CD14-positive monocyte (primary cell): ENCODE results near the gene PRAC2. TPM values are rescaled to one million over a fixed set of nuclear protein-coding genes. Genes with fewer than 3 reads are reported as not detected.

Experiments used
- DNase-seq, 3 donors: peaks; one replicate each; pipeline ENCODE4 v3.0.0-alpha.2; 2011 to 2022
- H2AFZ ChIP-seq: 2 replicates; pipeline ENCODE4 v1.6.0; 2012; ENCODE audit warnings: mild to moderate bottlenecking, low read depth, low read length, inconsistent platforms; ENCODE audit not compliant: insufficient read depth, poor library complexity, severe bottlenecking
- H3K27ac ChIP-seq, 2 donors: 1 replicate in 1 of 2; 2 replicates in 1 of 2; pipeline ENCODE4 v1.5.1; 2012 to 2013; ENCODE audit warnings: low read length in 2 of 2, control low read depth in 1 of 2, inconsistent platforms in 1 of 2, low read depth in 1 of 2, mild to moderate bottlenecking in 1 of 2
- H3K27me3 ChIP-seq, 2 donors: one replicate each; pipeline versions ENCODE4 v1.6.0 to v1.6.1; 2011 to 2013; ENCODE audit warnings: low read length in 2 of 2; ENCODE audit not compliant: control insufficient read depth in 2 of 2, insufficient read depth in 2 of 2
- H3K36me3 ChIP-seq, 2 donors: replicated peaks in 1 of 2; 1 replicate in 1 of 2; 2 replicates in 1 of 2; pipeline versions ENCODE4 v1.5.1 to v1.6.1; 2012 to 2013; ENCODE audit warnings: low read length in 2 of 2, control low read depth in 1 of 2, inconsistent platforms in 1 of 2, mild to moderate bottlenecking in 1 of 2; ENCODE audit not compliant: insufficient read depth in 2 of 2, control insufficient read depth in 1 of 2
- H3K4me1 ChIP-seq, 2 donors: 1 replicate in 1 of 2; 2 replicates in 1 of 2; pipeline versions ENCODE4 v1.5.1 to v1.6.1; 2012 to 2013; ENCODE audit warnings: low read length in 2 of 2, control low read depth in 1 of 2, inconsistent platforms in 1 of 2, mild to moderate bottlenecking in 1 of 2, moderate library complexity in 1 of 2; ENCODE audit not compliant: insufficient read depth in 2 of 2, control insufficient read depth in 1 of 2
- H3K4me2 ChIP-seq: replicated peaks from 2 replicates; pipeline ENCODE3; 2012; ENCODE audit warnings: low read length, moderate library complexity, mild to moderate bottlenecking; ENCODE audit not compliant: poor library complexity, severe bottlenecking; ENCODE audit errors: extremely low read depth
- H3K4me3 ChIP-seq, 3 experiments: fragments of 200-600 bp in 1 of 3; sonication (generic) in 1 of 3; replicated peaks in 1 of 3; 1 replicate in 2 of 3; 2 replicates in 1 of 3; pipeline ENCODE4 v1.5.1; 2011 to 2013; ENCODE audit warnings: low read length in 3 of 3, mild to moderate bottlenecking in 3 of 3, control low read depth in 2 of 3, low read depth in 2 of 3, inconsistent platforms in 1 of 3, moderate library complexity in 1 of 3
- H3K79me2 ChIP-seq: 2 replicates; pipeline ENCODE4 v1.6.0; 2012; ENCODE audit warnings: mild to moderate bottlenecking, control low read depth, inconsistent platforms, low read length, moderate library complexity; ENCODE audit not compliant: insufficient read depth
- H3K9ac ChIP-seq: 2 replicates; pipeline ENCODE4 v1.6.0; 2017; ENCODE audit warnings: low read length, mild to moderate bottlenecking; ENCODE audit not compliant: insufficient read depth, poor library complexity, severe bottlenecking
- H3K9me3 ChIP-seq, 2 donors: replicated peaks in 1 of 2; 1 replicate in 1 of 2; 2 replicates in 1 of 2; pipeline versions ENCODE4 v1.5.1 to v1.6.1; 2012 to 2013; ENCODE audit warnings: low read length in 2 of 2, control low read depth in 1 of 2; ENCODE audit not compliant: control insufficient read depth in 1 of 2, insufficient read depth in 1 of 2
- H4K20me1 ChIP-seq: 2 replicates; pipeline ENCODE4 v1.6.0; 2012; ENCODE audit warnings: mild to moderate bottlenecking, low read length, control low read depth, moderate library complexity; ENCODE audit not compliant: insufficient read depth
- H3K27ac Mint-ChIP-seq, 7 donors: one replicate each; pipeline ENCODE4 v1.8.0; 2020; ENCODE audit warnings: mild to moderate bottlenecking in 7 of 7, mixed read lengths in 7 of 7, moderate library complexity in 6 of 7, inconsistent platforms in 2 of 7
- H3K27me3 Mint-ChIP-seq, 3 donors: one replicate each; pipeline ENCODE4 v1.8.0; 2021 to 2022; ENCODE audit warnings: low read depth in 3 of 3, mild to moderate bottlenecking in 3 of 3, mixed read lengths in 3 of 3, moderate library complexity in 3 of 3, inconsistent platforms in 1 of 3
- H3K36me3 Mint-ChIP-seq, 2 donors: one replicate each; pipeline ENCODE4 v1.8.0; 2020; ENCODE audit warnings: mixed read lengths in 2 of 2, inconsistent platforms in 1 of 2, mild to moderate bottlenecking in 1 of 2
- H3K4me1 Mint-ChIP-seq: one replicate; pipeline ENCODE4 v1.8.0; 2020; ENCODE audit warnings: mild to moderate bottlenecking, mixed read lengths
- H3K4me3 Mint-ChIP-seq, 2 donors: one replicate each; pipeline ENCODE4 v1.8.0; 2020; ENCODE audit warnings: mild to moderate bottlenecking in 2 of 2, mixed read lengths in 2 of 2, moderate library complexity in 1 of 2
- H3K9me3 Mint-ChIP-seq, 7 donors: one replicate each; pipeline ENCODE4 v1.8.0; 2020 to 2022; ENCODE audit warnings: mixed read lengths in 7 of 7, mild to moderate bottlenecking in 6 of 7, moderate library complexity in 6 of 7, inconsistent platforms in 2 of 7
- CTCF ChIP-seq: fragments of 200-600 bp; IDR thresholded peaks from one replicate; pipeline ENCODE4 v1.8.0; 2022; ENCODE audit warnings: antibody characterized with exemption, mild to moderate bottlenecking
- WGBS: methylation state at CpG from one replicate; pipeline ENCODE4 v1.1.5; 2013; ENCODE audit warnings: missing lambda C conversion rate; ENCODE audit not compliant: insufficient coverage; 5-methylcytosine and 5-hydroxymethylcytosine counted together
- intact Hi-C, 2 donors: fragments of 100-400 bp; cut with micrococcal nuclease; formaldehyde crosslinking; loops; one replicate each; pipeline versions ENCODE4 v1.15.0 to v1.15.1; 2023
- polyA plus RNA-seq, 3 donors: library from polyadenylated mRNA; depleted of rRNA in 1 of 3; unstranded in 2 of 3; stranded (reverse) in 1 of 3; fragments of 300-500 nt in 2 of 3; fragments of >200 nt in 1 of 3; fragmentation: Illumina TruSeq in 2 of 3; gene quantifications; 1 replicate in 2 of 3; 2 replicates in 1 of 3; pipeline ENCODE4 v1.2.3, GENCODE V29; 2012 to 2021
- small RNA-seq: library from RNA; depleted of rRNA; stranded (forward); fragments of <200 nt; gene quantifications from one replicate; pipeline ENCODE3, GENCODE V24; 2012; ENCODE audit warnings: low read depth; ENCODE audit not compliant: insufficient read length

The PRAC2 gene
- polyA plus RNA-seq, 3 donors = not detected

DNA sequence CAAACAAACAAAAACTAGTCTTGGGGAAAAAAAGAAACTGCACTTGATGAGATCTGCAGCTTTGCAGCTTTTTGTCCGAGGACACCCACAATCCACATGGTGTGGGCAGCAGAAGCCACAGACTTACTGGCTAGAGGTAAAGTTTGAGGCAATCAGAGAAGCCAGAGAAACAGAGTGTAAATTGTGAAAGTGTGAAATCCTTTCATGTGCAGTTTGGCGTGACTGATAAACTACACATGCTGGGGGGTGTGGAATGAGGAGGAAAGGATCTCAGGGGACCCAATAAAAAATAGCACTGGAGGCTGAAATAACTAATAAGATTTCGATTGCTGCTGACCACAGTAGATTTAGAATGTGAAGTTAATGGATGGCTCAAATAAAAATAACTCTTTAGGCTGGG is 48.0 kb downstream of the PRAC2 start:
- H3K4me2 ChIP-seq = no peak overlapping the region
- H3K36me3 Mint-ChIP-seq = no peaks in the 10 kb centered on the region
- H3K9me3 ChIP-seq = no peaks in the 10 kb centered on the region
- TF ChIP-seq CTCF = no peak
- no peak overlapping the region for H3K27ac ChIP-seq
- peaks cover 13 to 14% (median 14%) of the 10 kb centered on the region in 3 donors for H3K27me3 Mint-ChIP-seq
- no peak overlapping the region for H3K27ac Mint-ChIP-seq
- 91% methylated on average over 1 of the region's 3 CpGs for WGBS
- H3K4me3 ChIP-seq = no peak overlapping the region
- peak overlapping the region; percentile 37 for H2AFZ ChIP-seq
- no peak overlapping the region for H3K4me3 Mint-ChIP-seq
- H3K4me1 ChIP-seq = peaks cover 0 to 3% of the 10 kb centered on the region in 2 donors
- no peak for DNase-seq
- H3K4me1 Mint-ChIP-seq = no peaks in the 10 kb centered on the region
- no peaks in the 10 kb centered on the region for H3K36me3 ChIP-seq
- no peaks in the 10 kb centered on the region for H4K20me1 ChIP-seq
- no peak overlapping the region for H3K9ac ChIP-seq
- H3K27me3 ChIP-seq = peaks cover 0 to 4% of the 10 kb centered on the region in 2 donors
- intact Hi-C loops = no loop called here
- peaks cover 0 to 9% (median 5%) of the 10 kb centered on the region in 7 donors for H3K9me3 Mint-ChIP-seq
- H3K79me2 ChIP-seq = no peaks in the 10 kb centered on the region

GRCh38 chr17:48773245-48773644 is 50.3 kb downstream of the PRAC2 start:
- intact Hi-C loops = no loop called here
- H3K36me3 Mint-ChIP-seq = no peaks in the 10 kb centered on the region
- Histone ChIP-seq H3K27me3 (peaks cover 0 to 4% of the 10 kb centered on the region in 2 donors), H3K27ac (no peak overlapping the region), H3K4me1 (peaks cover 0 to 3% of the 10 kb centered on the region in 2 donors), H3K9ac (no peak overlapping the region), H3K4me2 (no peak overlapping the region), H4K20me1 (no peaks in the 10 kb centered on the region), H3K79me2 (no peaks in the 10 kb centered on the region), H3K36me3 (no peaks in the 10 kb centered on the region), H2AFZ (no peak overlapping the region), H3K9me3 (no peaks in the 10 kb centered on the region), H3K4me3 (no peak overlapping the region)
- TF ChIP-seq CTCF = no peak
- H3K4me1 Mint-ChIP-seq = no peaks in the 10 kb centered on the region
- no peak overlapping the region for H3K27ac Mint-ChIP-seq
- H3K4me3 Mint-ChIP-seq = no peak overlapping the region
- peaks cover 13 to 24% (median 23%) of the 10 kb centered on the region in 3 donors for H3K27me3 Mint-ChIP-seq
- WGBS = 80% methylated on average over 2 of the region's 3 CpGs
- DNase-seq = no peak
- H3K9me3 Mint-ChIP-seq = peaks cover 0 to 12% (median 7%) of the 10 kb centered on the region in 7 donors

Small RNA genes lying within 50 kb of the gene (small RNA-seq; reads per million reads assigned to genes)
- not detected for gene AC091179.2
- not detected for gene COX6B1P2
- gene MIR3185 = not detected
- not detected for gene RF02132
- gene RF02133 = not detected
- gene RN7SL125P = not detected

Other genes with a start within 250 kb of the PRAC2 start
- gene HOXB1, start 192.2 kb upstream of the PRAC2 start, polyA plus RNA-seq = not detected
- gene HOXB2, start 178.1 kb upstream of the PRAC2 start, polyA plus RNA-seq = 1 to 10 TPM; 1.6 to 3.8 (median 3.3) TPM
- under 1 TPM in 1 of 3 donors, not detected in 2; 0.16 TPM for gene HOXB4, start 144.8 kb upstream of the PRAC2 start, polyA plus RNA-seq
- gene HOXB3, start 132.9 kb upstream of the PRAC2 start, polyA plus RNA-seq = under 1 TPM in 1 of 3 donors, not detected in 2; 0.56 TPM
- not detected for gene HOXB5, start 129.4 kb upstream of the PRAC2 start, polyA plus RNA-seq
- not detected for gene HOXB6, start 118.2 kb upstream of the PRAC2 start, polyA plus RNA-seq
- not detected for gene HOXB7, start 112.2 kb upstream of the PRAC2 start, polyA plus RNA-seq
- not detected for gene HOXB8, start 107.9 kb upstream of the PRAC2 start, polyA plus RNA-seq
- not detected for gene HOXB9, start 96.8 kb upstream of the PRAC2 start, polyA plus RNA-seq
- not detected for gene PRAC1, start 667 bp upstream of the PRAC2 start, polyA plus RNA-seq
- not detected for gene HOXB13, start 5.6 kb downstream of the PRAC2 start, polyA plus RNA-seq
- not detected for gene TTLL6, start 94.0 kb downstream of the PRAC2 start, polyA plus RNA-seq
- 100 to 1,000 TPM in 2 of 3 donors, 10 to 100 TPM in 1; 87.5 to 280 (median 214) TPM for gene CALCOCO2, start 107.8 kb downstream of the PRAC2 start, polyA plus RNA-seq
- gene ATP5MC1, start 169.6 kb downstream of the PRAC2 start, polyA plus RNA-seq = 100 to 1,000 TPM; 118 to 199 (median 161) TPM
- 10 to 100 TPM; 35.8 to 44.7 (median 40.0) TPM for gene UBE2Z, start 185.2 kb downstream of the PRAC2 start, polyA plus RNA-seq
- gene SNF8, start 221.7 kb downstream of the PRAC2 start, polyA plus RNA-seq = 100 to 1,000 TPM in 2 of 3 donors, 10 to 100 TPM in 1; 91.6 to 162 (median 145) TPM
- not detected for gene GIP, start 245.4 kb downstream of the PRAC2 start, polyA plus RNA-seq